H1 (cell line): Measurements from ENCODE around the gene PBX1. TPM values are rescaled to one million over a fixed set of nuclear protein-coding genes. Genes with fewer than 3 reads are reported as not detected.

Source experiments
- CTCF ChIA-PET: fragments of 300-600 bp; sonication (Branson Sonifier 250); formaldehyde crosslinking; loops from one replicate; lab custom pipeline; 2021; ENCODE audit not compliant: partially characterized antibody; lab: Charles Lee
- POLR2A ChIA-PET: fragments of 300-600 bp; sonication (Branson Sonifier 250); formaldehyde crosslinking; loops from one replicate; lab custom pipeline; 2021; ENCODE audit warnings: inconsistent platforms; ENCODE audit not compliant: partially characterized antibody; lab: Charles Lee
- DNase-seq, 2 experiments: peaks; one replicate each; pipeline versions ENCODE4 v3.0.0 to v3.0.0-alpha.2; 2010 to 2022; ENCODE audit warnings: low spot score in 2 of 2, low read depth in 1 of 2, mixed read lengths in 1 of 2
- FAIRE-seq: peaks from 2 replicates; lab custom pipeline; 2011; peaks lifted over from hg19 to GRCh38; lab: Jason Lieb, UNC
- H2AFZ ChIP-seq: 2 replicates; pipeline ENCODE4 v1.8.1; 2012; ENCODE audit warnings: low read length, inconsistent platforms
- H2AK5ac ChIP-seq: 2 replicates; pipeline ENCODE4 v1.6.1; 2013; ENCODE audit warnings: low read depth, low read length
- H2BK120ac ChIP-seq: replicated peaks from 2 replicates; pipeline ENCODE3; 2013; ENCODE audit warnings: low read depth, low read length, inconsistent platforms
- H2BK12ac ChIP-seq: 2 replicates; pipeline ENCODE4 v1.6.1; 2013; ENCODE audit warnings: low read depth, low read length
- H2BK15ac ChIP-seq: 2 replicates; pipeline ENCODE4 v1.6.1; 2013; ENCODE audit warnings: low read length
- H2BK20ac ChIP-seq: 2 replicates; pipeline ENCODE4 v1.6.1; 2013; ENCODE audit warnings: low read length
- H2BK5ac ChIP-seq: 2 replicates; pipeline ENCODE4 v1.6.1; 2013; ENCODE audit warnings: low read depth, low read length
- H3K14ac ChIP-seq: 2 replicates; pipeline ENCODE4 v1.6.1; 2013; ENCODE audit warnings: inconsistent platforms; ENCODE audit not compliant: insufficient read length
- H3K18ac ChIP-seq: 2 replicates; pipeline ENCODE4 v1.6.1; 2013; ENCODE audit warnings: low read length; ENCODE audit errors: extremely low read depth
- H3K23ac ChIP-seq: 2 replicates; pipeline ENCODE4 v1.6.1; 2013; ENCODE audit warnings: inconsistent platforms; ENCODE audit not compliant: insufficient read length
- H3K23me2 ChIP-seq: 2 replicates; pipeline ENCODE4 v1.6.1; 2013; ENCODE audit warnings: low read depth, low read length
- H3K27ac ChIP-seq: 2 replicates; pipeline ENCODE4 v1.6.1; 2011; ENCODE audit warnings: low read depth, low read length, inconsistent platforms
- H3K27me3 ChIP-seq, 4 experiments: replicated peaks in 1 of 4; 1 replicate in 1 of 4; 2 replicates in 3 of 4; pipeline versions ENCODE4 v1.6.1 to v1.8.1; 2011 to 2013; ENCODE audit warnings: low read length in 3 of 4, mild to moderate bottlenecking in 3 of 4, inconsistent platforms in 2 of 4, mixed read lengths in 2 of 4, moderate library complexity in 1 of 4; ENCODE audit not compliant: control insufficient read depth in 3 of 4, insufficient read depth in 3 of 4; ENCODE audit errors: extremely low read depth in 1 of 4
- H3K36me3 ChIP-seq, 4 experiments: 2 replicates each; pipeline versions ENCODE4 v1.6.1 to v1.8.1; 2011 to 2013; ENCODE audit warnings: mild to moderate bottlenecking in 4 of 4, low read length in 3 of 4, moderate library complexity in 2 of 4, control low read depth in 1 of 4, inconsistent platforms in 1 of 4; ENCODE audit not compliant: insufficient read depth in 4 of 4, control insufficient read depth in 2 of 4
- H3K4ac ChIP-seq: replicated peaks from 2 replicates; pipeline ENCODE3; 2013; ENCODE audit warnings: low read length, low read depth, mixed read lengths, inconsistent platforms; ENCODE audit not compliant: insufficient read length
- H3K4me1 ChIP-seq, 4 experiments: replicated peaks in 1 of 4; 1 replicate in 1 of 4; 2 replicates in 3 of 4; pipeline versions ENCODE4 v1.6.1 to v1.8.1; 2011 to 2013; ENCODE audit warnings: low read length in 3 of 4, inconsistent platforms in 2 of 4, mixed read lengths in 1 of 4; ENCODE audit not compliant: insufficient read depth in 4 of 4, control insufficient read depth in 3 of 4
- H3K4me2 ChIP-seq, 2 experiments: 2 replicates each; pipeline versions ENCODE4 v1.6.1 to v1.8.1; 2011 to 2013; ENCODE audit warnings: low read depth in 2 of 2, low read length in 2 of 2, control low read depth in 1 of 2, inconsistent platforms in 1 of 2, mild to moderate bottlenecking in 1 of 2; ENCODE audit not compliant: insufficient read depth in 1 of 2
- H3K4me3 ChIP-seq, 4 experiments: fragments of 200-600, 300-600 bp in 1 of 4; sonication (generic), shearing (Covaris generic), sonication (Bioruptor Twin) in 1 of 4; 2 replicates each; pipeline versions ENCODE4 v1.5.1 to v1.8.1; 2011 to 2016; ENCODE audit warnings: low read length in 4 of 4, low read depth in 3 of 4, control low read depth in 2 of 4, inconsistent platforms in 2 of 4, mild to moderate bottlenecking in 2 of 4, mixed read lengths in 1 of 4, moderate library complexity in 1 of 4; ENCODE audit not compliant: insufficient read depth in 2 of 4; ENCODE audit errors: extremely low read depth in 1 of 4
- H3K56ac ChIP-seq: replicated peaks from 2 replicates; pipeline ENCODE3; 2013; ENCODE audit warnings: low read depth, mild to moderate bottlenecking, mixed read lengths, low read length, inconsistent platforms; ENCODE audit not compliant: insufficient read length
- H3K79me1 ChIP-seq: 2 replicates; pipeline ENCODE4 v1.6.1; 2013; ENCODE audit warnings: low read depth, low read length, control low read depth
- H3K79me2 ChIP-seq, 2 experiments: 2 replicates each; pipeline versions ENCODE4 v1.6.1 to v1.8.1; 2012 to 2013; ENCODE audit warnings: low read length in 2 of 2, mild to moderate bottlenecking in 2 of 2, inconsistent platforms in 1 of 2; ENCODE audit not compliant: insufficient read depth in 2 of 2, control insufficient read depth in 1 of 2
- H3K9ac ChIP-seq, 4 experiments: replicated peaks in 1 of 4; 1 replicate in 1 of 4; 2 replicates in 3 of 4; pipeline versions ENCODE4 v1.6.1 to v1.8.1; 2011 to 2013; ENCODE audit warnings: low read depth in 3 of 4, low read length in 3 of 4, control low read depth in 2 of 4, mild to moderate bottlenecking in 2 of 4, moderate library complexity in 2 of 4, inconsistent platforms in 1 of 4; ENCODE audit errors: extremely low read depth in 1 of 4
- H3K9me3 ChIP-seq, 2 experiments: 2 replicates each; pipeline versions ENCODE4 v1.6.1 to v1.8.1; 2012 to 2013; ENCODE audit warnings: mild to moderate bottlenecking in 2 of 2, moderate library complexity in 2 of 2, control low read depth in 1 of 2, inconsistent platforms in 1 of 2, low read depth in 1 of 2, low read length in 1 of 2, mixed read lengths in 1 of 2; ENCODE audit not compliant: insufficient read depth in 2 of 2
- H4K20me1 ChIP-seq, 2 experiments: replicated peaks in 1 of 2; 2 replicates each; pipeline versions ENCODE3 to v1.8.1; 2011 to 2013; ENCODE audit warnings: inconsistent platforms in 2 of 2, low read length in 2 of 2, mild to moderate bottlenecking in 1 of 2; ENCODE audit not compliant: insufficient read depth in 2 of 2, control insufficient read depth in 1 of 2
- H4K5ac ChIP-seq: 2 replicates; pipeline ENCODE4 v1.6.1; 2013; ENCODE audit warnings: low read length, low read depth, mixed read lengths, inconsistent platforms; ENCODE audit not compliant: insufficient read length
- H4K8ac ChIP-seq: 2 replicates; pipeline ENCODE4 v1.8.0; 2013; ENCODE audit warnings: mild to moderate bottlenecking, moderate library complexity, low read length, inconsistent platforms; ENCODE audit not compliant: insufficient read depth; ENCODE audit errors: extremely low read depth
- H4K91ac ChIP-seq: replicated peaks from 2 replicates; pipeline ENCODE3; 2013; ENCODE audit warnings: low read length, mixed read lengths, inconsistent platforms; ENCODE audit not compliant: insufficient read length
- CREB1 ChIP-seq: IDR thresholded peaks from 2 replicates; pipeline ENCODE4 v1.6.1; 2012; ENCODE audit warnings: inconsistent platforms
- HDAC6 ChIP-seq: IDR thresholded peaks from one replicate; pipeline ENCODE4 v1.7.1; 2012; ENCODE audit warnings: low read depth, mild to moderate bottlenecking, inconsistent platforms, low read length, moderate library complexity
- KDM5A ChIP-seq: fragments of 200-600 bp; IDR thresholded peaks from 2 replicates; pipeline ENCODE4 v1.7.1; 2012; ENCODE audit warnings: mild to moderate bottlenecking, low read length, inconsistent platforms, mixed read lengths
- NRF1 ChIP-seq: IDR thresholded peaks from 2 replicates; pipeline ENCODE4 v1.6.1; 2011; ENCODE audit warnings: mild to moderate bottlenecking, low read depth, low read length, improper control_type of control experiment
- POLR2A ChIP-seq, 2 experiments: IDR thresholded peaks; 1 replicate in 1 of 2; 2 replicates in 1 of 2; pipeline ENCODE4 v1.6.1; 2011; ENCODE audit warnings: low read depth in 2 of 2, low read length in 2 of 2, mild to moderate bottlenecking in 2 of 2; ENCODE audit errors: control extremely low read depth in 1 of 2
- RBBP5 ChIP-seq: IDR thresholded peaks from 2 replicates; pipeline ENCODE4 v1.7.1; 2012; ENCODE audit warnings: low read depth, mild to moderate bottlenecking, inconsistent platforms, low read length, moderate library complexity, borderline replicate concordance
- TBP ChIP-seq: IDR thresholded peaks from 2 replicates; pipeline ENCODE4 v1.6.1; 2011; ENCODE audit warnings: low read depth, low read length, improper control_type of control experiment
- WGBS, 2 experiments: shearing (Covaris generic) in 1 of 2; methylation state at CpG; one replicate each; pipeline versions ENCODE4 v1.1.6 to v1.1.7; 2013 to 2015; ENCODE audit warnings: low lambda C conversion rate in 2 of 2, mixed read lengths in 2 of 2, inconsistent platforms in 1 of 2, low coverage in 1 of 2, missing lambda C conversion rate in 1 of 2; ENCODE audit not compliant: insufficient replicate concordance in 2 of 2, insufficient coverage in 1 of 2, insufficient read length in 1 of 2; ENCODE audit errors: extremely low coverage in 1 of 2, missing lambda C conversion rate in 1 of 2; 5-methylcytosine and 5-hydroxymethylcytosine counted together
- polyA plus RNA-seq, 7 experiments: library from polyadenylated mRNA; depleted of rRNA in 3 of 7; stranded (reverse) in 5 of 7; unstranded in 2 of 7; fragments of >200 nt in 5 of 7; fragments of 200-250 nt in 2 of 7; gene quantifications; 1 replicate in 5 of 7; 2 replicates in 1 of 7; 4 replicates in 1 of 7; pipeline versions ENCODE4 v1.2.1 to v1.2.3, GENCODE V29; 2011 to 2013; ENCODE audit warnings: missing spikeins in 2 of 7, mixed read lengths in 2 of 7
- total RNA-seq: library from RNA; stranded (reverse); fragmentation: NEBNext Ultra II Directional; extraction: Animal tissue kit (Norgen Biotek cat#: 25700); gene quantifications from 2 replicates; pipeline ENCODE4 v1.2.1, GENCODE V29; 2021

The PBX1 gene
- total and polyA plus RNA-seq, 2 of the 8 experiments (the other 6 are each of a cell fraction or from before 2014, with no cell fraction given): 87.4 to 124 TPM

- no peak overlapping the region for H2AFZ ChIP-seq
- no peak overlapping the region for H2BK15ac ChIP-seq
- H3K27ac ChIP-seq: no peak overlapping the region
- ChIA-PET CTCF (interaction anchor here (0.6 to 1.2 kb wide), 3 partner anchors 29 to 497 kb away, joined by 3 to 5 read pairs (median 4); no protein-coding TSS in a partner anchor), POLR2A (no interaction called here)
- no peak overlapping the region for H2BK20ac ChIP-seq
- DNase-seq: no peak
- H3K9me3 ChIP-seq: no peaks in the 10 kb centered on the region
- no peak overlapping the region for H3K23ac ChIP-seq
- H4K20me1 ChIP-seq: no peaks in the 10 kb centered on the region
- no peaks in the 10 kb centered on the region for H3K23me2 ChIP-seq
- no peak overlapping the region for H3K14ac ChIP-seq
- H3K36me3 ChIP-seq: no peaks in the 10 kb centered on the region
- H4K5ac ChIP-seq: no peak overlapping the region
- H3K4ac ChIP-seq: no peak overlapping the region
- no peak overlapping the region for H3K4me3 ChIP-seq
- H3K9ac ChIP-seq: no peak overlapping the region
- FAIRE-seq: no peak
- H3K79me1 ChIP-seq: no peaks in the 10 kb centered on the region
- H2BK12ac ChIP-seq: no peak overlapping the region
- no peaks in the 10 kb centered on the region; a peak in 1 of 7 replicates for H3K27me3 ChIP-seq
- H2BK120ac ChIP-seq: no peak overlapping the region
- H4K8ac ChIP-seq: no peak overlapping the region
- H3K18ac ChIP-seq: no peak overlapping the region
- no peaks in the 10 kb centered on the region for H3K4me1 ChIP-seq
- H4K91ac ChIP-seq: no peak overlapping the region
- no peak overlapping the region for H2BK5ac ChIP-seq
- WGBS, 2 experiments: 67% methylated on average over 4 of the region's 4 CpGs; no CpG with 5 or more reads in 1 of the 2 experiments
- no peaks in the 10 kb centered on the region for H3K79me2 ChIP-seq
- no peak overlapping the region for H3K56ac ChIP-seq
- H3K4me2 ChIP-seq: no peak overlapping the region
- H2AK5ac ChIP-seq: no peak overlapping the region
- TF ChIP-seq TBP (no peak), RBBP5 (no peak), HDAC6 (no peak), NRF1 (no peak), CREB1 (no peak), KDM5A (no peak), POLR2A (IDR thresholded peaks at IDR 0.05; ENCODE audit: control extremely low read depth in 1 of 2, low read depth in 2 of 2, low read length in 2 of 2) (no peak)
Measured at GRCh38 chr1:164863056-164863455, 304.1 kb downstream of the PBX1 start.
